Endothelial cell (in vitro differentiated cells): ENCODE results near the gene APOBEC3C. TPM values are rescaled to one million over a fixed set of nuclear protein-coding genes. Genes with fewer than 3 reads are reported as not detected.
"Not testable (repeated sequence)": the region's sequence is repeated elsewhere in the genome, so short reads cannot be mapped to it uniquely, and the experiment has no call there.

Experiments used
- DNase-seq: peaks from one replicate; pipeline ENCODE4 v3.0.0; 2021; ENCODE audit warnings: low spot score
- H3K27ac Mint-ChIP-seq: one replicate; pipeline ENCODE4 v1.8.0; 2021; ENCODE audit warnings: mixed read lengths, inconsistent platforms; ENCODE audit not compliant: unreplicated experiment
- H3K27me3 Mint-ChIP-seq: one replicate; pipeline ENCODE4 v1.8.0; 2021; ENCODE audit warnings: mild to moderate bottlenecking, moderate library complexity, mixed read lengths, inconsistent platforms; ENCODE audit not compliant: unreplicated experiment
- H3K36me3 Mint-ChIP-seq: one replicate; pipeline ENCODE4 v1.8.0; 2021; ENCODE audit warnings: mild to moderate bottlenecking, low read depth, mixed read lengths, inconsistent platforms; ENCODE audit not compliant: unreplicated experiment
- H3K4me1 Mint-ChIP-seq: one replicate; pipeline ENCODE4 v1.8.0; 2021; ENCODE audit warnings: mild to moderate bottlenecking, mixed read lengths, inconsistent platforms; ENCODE audit not compliant: unreplicated experiment
- H3K4me3 Mint-ChIP-seq: one replicate; pipeline ENCODE4 v1.8.0; 2021; ENCODE audit warnings: mild to moderate bottlenecking, mixed read lengths, inconsistent platforms; ENCODE audit not compliant: unreplicated experiment
- H3K9me3 Mint-ChIP-seq: one replicate; pipeline ENCODE4 v1.8.0; 2021; ENCODE audit warnings: mixed read lengths, inconsistent platforms; ENCODE audit not compliant: unreplicated experiment
- CTCF ChIP-seq: fragments of 200-600 bp; sonication (generic); IDR thresholded peaks from one replicate; pipeline ENCODE4 v1.5.0; 2021; ENCODE audit warnings: antibody characterized with exemption; ENCODE audit not compliant: unreplicated experiment
- total RNA-seq: library from RNA; stranded (reverse); fragmentation: NEBNext Ultra II Directional; extraction: Animal tissue kit (Norgen Biotek cat#: 25700); gene quantifications from one replicate; pipeline ENCODE4 v1.2.1, GENCODE V29; 2021; ENCODE audit not compliant: unreplicated experiment

APOBEC3C gene
- total RNA-seq, 1 donor from 2014 or later = 10.9 TPM

- Mint-ChIP-seq H3K4me3 (no peak overlapping the region), H3K27ac (no peak overlapping the region), H3K27me3 (no peaks in the 10 kb centered on the region), H3K4me1 (peaks cover 7% of the 10 kb centered on the region), H3K36me3 (peaks cover 5% of the 10 kb centered on the region), H3K9me3 (no peaks in the 10 kb centered on the region)
- TF ChIP-seq CTCF = no peak
- no peak for DNase-seq
These were observed 18.0 kb upstream of the APOBEC3C start for GRCh38 chr22:38996105-38996504.

- Mint-ChIP-seq H3K27me3 (no peaks in the 10 kb centered on the region), H3K27ac (no peak overlapping the region), H3K9me3 (no peaks in the 10 kb centered on the region), H3K4me1 (peaks cover 7% of the 10 kb centered on the region), H3K4me3 (no peak overlapping the region), H3K36me3 (peaks cover 5% of the 10 kb centered on the region)
- TF ChIP-seq CTCF = no peak
- no peak for DNase-seq
These were observed 16.5 kb upstream of the APOBEC3C start for GRCh38 chr22:38997518-38997917.

GRCh38 chr22:39003165-39003638 lies 10.9 kb upstream of the APOBEC3C start:
- H3K36me3 Mint-ChIP-seq = peaks cover 2% of the 10 kb centered on the region
- peak; percentile 76 for DNase-seq
- no peaks in the 10 kb centered on the region for H3K9me3 Mint-ChIP-seq
- H3K4me1 Mint-ChIP-seq = no peaks in the 10 kb centered on the region
- no peak overlapping the region for H3K27ac Mint-ChIP-seq
- peak; percentile 73 for TF ChIP-seq CTCF
- H3K4me3 Mint-ChIP-seq = no peak overlapping the region
- no peaks in the 10 kb centered on the region for H3K27me3 Mint-ChIP-seq

- Mint-ChIP-seq H3K4me1 (no peaks in the 10 kb centered on the region), H3K4me3 (no peak overlapping the region), H3K27ac (no peak overlapping the region), H3K36me3 (no peaks in the 10 kb centered on the region), H3K27me3 (no peaks in the 10 kb centered on the region), H3K9me3 (no peaks in the 10 kb centered on the region)
- no peak for DNase-seq
- no peak for TF ChIP-seq CTCF
These were observed 6.9 kb upstream of the APOBEC3C start for GRCh38 chr22:39007177-39007576.

GRCh38 chr22:39008271-39008850 lies 5.7 kb upstream of the APOBEC3C start:
- not testable (repeated sequence) for H3K27me3 Mint-ChIP-seq, H3K27ac Mint-ChIP-seq, H3K36me3 Mint-ChIP-seq, DNase-seq, H3K4me3 Mint-ChIP-seq, H3K9me3 Mint-ChIP-seq, H3K4me1 Mint-ChIP-seq
